Left lung (tissue), 10 donors: ENCODE results near the gene VWA7. TPM values are rescaled to one million over a fixed set of nuclear protein-coding genes. Genes with fewer than 3 reads are reported as not detected.

ENCODE experiments used
- ATAC-seq: fragments of 200-7000 bp; cut with Tn5 transposase; one replicate; pipeline ENCODE4 v1.9.1; 2020; ENCODE audit warnings: moderate library complexity
- DNase-seq, 4 donors: peaks; one replicate each; pipeline ENCODE4 v3.0.0-alpha.2; 2013 to 2020
- H3K27ac ChIP-seq, 2 donors: fragments of 200-600 bp; sonication (generic) in 1 of 2; one replicate each; pipeline versions ENCODE4 v1.5.0 to v1.8.0; 2020 to 2021
- H3K27me3 ChIP-seq, 2 donors: fragments of 200-600 bp; sonication (generic) in 1 of 2; one replicate each; pipeline versions ENCODE4 v1.5.0 to v1.8.0; 2020 to 2021
- H3K36me3 ChIP-seq, 2 donors: fragments of 200-600 bp; sonication (generic) in 1 of 2; one replicate each; pipeline versions ENCODE4 v1.5.0 to v1.8.0; 2020 to 2021
- H3K4me1 ChIP-seq, 2 donors: fragments of 200-600 bp; one replicate each; pipeline ENCODE4 v1.8.0; 2021
- H3K4me3 ChIP-seq, 2 donors: fragments of 200-600 bp; sonication (generic) in 1 of 2; one replicate each; pipeline versions ENCODE4 v1.5.0 to v1.8.0; 2020 to 2021; ENCODE audit warnings: mild to moderate bottlenecking in 1 of 2
- H3K9me3 ChIP-seq, 2 donors: fragments of 200-600 bp; sonication (generic) in 1 of 2; one replicate each; pipeline versions ENCODE4 v1.5.0 to v1.8.0; 2020 to 2021
- CTCF ChIP-seq, 2 donors: fragments of 200-600 bp; sonication (generic) in 1 of 2; IDR thresholded peaks; one replicate each; pipeline versions ENCODE4 v1.5.0 to v1.8.0; 2021; ENCODE audit warnings: antibody characterized with exemption in 2 of 2
- intact Hi-C, 2 donors: fragments of 100-400 bp; cut with DNase I; formaldehyde crosslinking; loops; one replicate each; pipeline versions ENCODE4 v1.11.2 to v1.14.2; 2022
- polyA plus RNA-seq, 6 donors: library from polyadenylated mRNA; unstranded; fragments of 120-200 nt; gene quantifications; one replicate each; pipeline ENCODE4 v1.2.1, GENCODE V29; 2013; ENCODE audit not compliant: insufficient read length in 6 of 6
- total RNA-seq, 2 donors: library from RNA; stranded (reverse); fragmentation: NEBNext Ultra II Directional; extraction: Animal tissue kit (Norgen Biotek cat#: 25700); gene quantifications; one replicate each; pipeline ENCODE4 v1.2.1, GENCODE V29; 2021
- donor health status: DM: no; HTN: yes; CAD: no.
- donor health status: DM: no; HTN: no; CAD: no.

VWA7 gene
- total and polyA plus RNA-seq, 8 donors: 1.4 to 5.0 (median 2.9) TPM

GRCh38 chr6:31744422-31744821 lies 32.7 kb downstream of the VWA7 start:
- intact Hi-C loops: no loop called here
- ATAC-seq (no peak), DNase-seq (no peak)
- no peak for TF ChIP-seq CTCF (IDR thresholded peaks at IDR 0.05)
- Histone ChIP-seq H3K9me3 (no peaks in the 10 kb centered on the region), H3K27me3 (no peaks in the 10 kb centered on the region), H3K36me3 (no peaks in the 10 kb centered on the region), H3K4me3 (no peak overlapping the region), H3K4me1 (peaks cover 5 to 10% of the 10 kb centered on the region in 2 donors), H3K27ac (no peak overlapping the region)

GRCh38 chr6:31742894-31743293 lies 34.2 kb downstream of the VWA7 start:
- DNase-seq (no peak), ATAC-seq (no peak)
- Histone ChIP-seq H3K4me3 (no peak overlapping the region), H3K27ac (no peak overlapping the region), H3K27me3 (no peaks in the 10 kb centered on the region), H3K4me1 (peaks cover 16 to 24% of the 10 kb centered on the region in 2 donors), H3K9me3 (no peaks in the 10 kb centered on the region), H3K36me3 (no peaks in the 10 kb centered on the region)
- TF ChIP-seq CTCF (IDR thresholded peaks at IDR 0.05): no peak
- intact Hi-C loops: no loop called here

- Histone ChIP-seq H3K4me3 (no peak overlapping the region), H3K9me3 (no peaks in the 10 kb centered on the region), H3K27ac (no peak overlapping the region), H3K4me1 (peaks cover 24 to 35% of the 10 kb centered on the region in 2 donors), H3K27me3 (no peaks in the 10 kb centered on the region), H3K36me3 (no peaks in the 10 kb centered on the region)
- ATAC-seq (no peak), DNase-seq (no peak)
- TF ChIP-seq CTCF (IDR thresholded peaks at IDR 0.05): no peak
- intact Hi-C loops: no loop called here
These were observed 35.3 kb downstream of the VWA7 start for GRCh38 chr6:31741815-31742214.

GRCh38 chr6:31740397-31741223 lies 36.5 kb downstream of the VWA7 start:
- peak; percentile 2 for ATAC-seq
- intact Hi-C loops: no loop called here
- no peaks in the 10 kb centered on the region for H3K36me3 ChIP-seq
- peak overlapping the region; percentile 79 to 83 for H3K4me3 ChIP-seq
- TF ChIP-seq CTCF (IDR thresholded peaks at IDR 0.05): no peak
- peaks cover 28 to 39% of the 10 kb centered on the region in 2 donors for H3K4me1 ChIP-seq
- no peaks in the 10 kb centered on the region for H3K9me3 ChIP-seq
- H3K27ac ChIP-seq: peak overlapping the region; percentile 69 to 90
- H3K27me3 ChIP-seq: no peaks in the 10 kb centered on the region
- peak in 3 of 4 donors; percentile 30 to 89 (median 60) for DNase-seq

- no peaks in the 10 kb centered on the region for H3K9me3 ChIP-seq
- peaks cover 28 to 39% of the 10 kb centered on the region in 2 donors for H3K4me1 ChIP-seq
- TF ChIP-seq CTCF (IDR thresholded peaks at IDR 0.05): no peak
- H3K27ac ChIP-seq: peak within 1 kb of the TSS; percentile 69 to 97
- H3K27me3 ChIP-seq: no peaks in the 10 kb centered on the region
- DNase-seq (peak; percentile 96 to 99 (median 98)), ATAC-seq (peak; percentile 87)
- intact Hi-C loops: no loop called here
- peak within 1 kb of the TSS; percentile 79 to 83 for H3K4me3 ChIP-seq
- H3K36me3 ChIP-seq: no peaks in the 10 kb centered on the region
These were observed 37.3 kb downstream of the VWA7 start, which contains the start of gene MSH5 for GRCh38 chr6:31739639-31740396. TSS of gene MSH5 (plus strand) at chr6:31740005. CDS start at chr6:31740467, 462 bp downstream.
